BLaER1 (cell line): ENCODE data around the gene DENND1A.
A peak's percentile ranks its signal among the peaks of the same experiment; 100 is the strongest.

Experiments used
- H3K27ac ChIP-seq: shearing (Covaris generic); formaldehyde crosslinking; 2 replicates; pipeline ENCODE4 v1.8.1; 2022
- H3K27me3 ChIP-seq: shearing (Covaris generic); formaldehyde crosslinking; 2 replicates; pipeline ENCODE4 v1.8.1; 2022
- H3K36me3 ChIP-seq: shearing (Covaris generic); formaldehyde crosslinking; 2 replicates; pipeline ENCODE4 v1.8.1; 2022
- H3K4me1 ChIP-seq: shearing (Covaris generic); formaldehyde crosslinking; 2 replicates; pipeline ENCODE4 v1.8.1; 2022
- H3K4me2 ChIP-seq: shearing (Covaris generic); formaldehyde crosslinking; 2 replicates; pipeline ENCODE4 v1.8.1; 2022
- H3K4me3 ChIP-seq: shearing (Covaris generic); formaldehyde crosslinking; 2 replicates; pipeline ENCODE4 v1.8.1; 2022
- H3K9ac ChIP-seq: shearing (Covaris generic); formaldehyde crosslinking; 2 replicates; pipeline ENCODE4 v1.8.1; 2022
- H3K9me3 ChIP-seq: shearing (Covaris generic); formaldehyde crosslinking; 2 replicates; pipeline ENCODE4 v1.8.1; 2022
- H4K20me1 ChIP-seq: shearing (Covaris generic); formaldehyde crosslinking; 2 replicates; pipeline ENCODE4 v1.8.1; 2022
- Cebpa-rat ChIP-seq: shearing (Covaris generic); IDR thresholded peaks from 2 replicates; pipeline ENCODE4 v1.8.1; 2022

Gene DENND1A

DNA sequence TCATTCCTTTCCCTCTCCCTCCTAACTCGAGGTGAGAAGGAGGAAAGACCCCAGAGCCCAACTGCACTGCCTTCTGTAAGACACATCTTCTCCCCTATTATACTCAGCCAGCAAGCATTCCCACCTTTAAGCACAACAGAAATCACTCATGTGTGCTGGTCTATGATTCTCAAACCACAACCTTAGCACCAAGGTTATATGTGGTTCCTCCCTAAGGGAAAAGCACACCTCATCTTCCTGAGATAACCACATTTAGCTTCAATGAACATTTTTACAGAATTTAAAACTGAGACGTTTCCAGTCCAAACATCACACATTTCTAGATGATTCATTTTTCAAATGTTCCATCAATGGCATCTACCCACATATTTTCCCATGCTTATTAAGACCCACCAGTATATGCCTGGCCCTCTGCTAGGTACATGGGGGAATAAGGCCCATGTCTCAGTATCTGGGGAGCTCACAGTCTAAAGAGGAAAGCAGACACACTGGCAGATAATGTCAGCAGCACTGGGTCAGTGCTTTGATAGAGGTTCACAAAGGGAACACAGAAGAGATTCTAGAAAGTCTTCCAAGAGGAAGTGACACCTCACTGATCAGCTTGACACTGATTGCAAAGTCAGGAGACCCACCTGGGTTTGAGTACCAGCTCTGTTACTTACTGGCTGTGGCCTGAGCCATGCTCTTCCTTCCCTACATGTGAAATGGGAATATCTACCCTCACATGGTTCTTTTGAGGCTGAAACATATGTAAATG lies 245.4 kb downstream of the DENND1A start:
- peak overlapping the region; percentile 69 for H3K4me2 ChIP-seq
- no peak overlapping the region for H3K27ac ChIP-seq
- no peak for TF ChIP-seq Cebpa-rat
- peaks cover 55% of the 10 kb centered on the region for H3K4me1 ChIP-seq
- no peaks in the 10 kb centered on the region for H3K36me3 ChIP-seq
- H3K4me3 ChIP-seq, result no peak overlapping the region
- no peaks in the 10 kb centered on the region for H4K20me1 ChIP-seq
- H3K9me3 ChIP-seq, result peaks cover 11% of the 10 kb centered on the region; the same call in 1 of the 2 replicates
- no peak overlapping the region for H3K9ac ChIP-seq
- H3K27me3 ChIP-seq, result no peaks in the 10 kb centered on the region

DNA sequence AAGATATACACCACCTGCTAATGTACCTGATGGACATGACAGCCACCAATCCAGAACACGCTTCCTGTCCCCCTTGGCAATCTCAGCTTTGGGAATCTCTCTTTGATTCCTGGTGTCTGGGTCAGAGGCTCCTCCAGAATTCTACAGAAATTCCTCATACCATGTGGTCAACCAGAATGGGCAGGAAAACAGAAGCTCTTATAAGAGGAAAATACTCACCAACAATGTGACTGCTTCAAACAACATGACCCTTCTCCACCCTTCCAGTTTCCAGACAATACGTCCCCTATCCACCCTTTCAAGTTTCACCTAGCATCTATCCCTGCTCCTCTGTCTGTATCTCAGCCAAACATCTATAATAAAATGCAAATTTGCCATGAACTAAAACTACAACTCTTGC lies 247.2 kb downstream of the DENND1A start:
- H3K4me2 ChIP-seq, result no peak overlapping the region
- H3K27me3 ChIP-seq, result no peaks in the 10 kb centered on the region
- no peak overlapping the region for H3K9ac ChIP-seq
- no peak overlapping the region for H3K27ac ChIP-seq
- peaks cover 11% of the 10 kb centered on the region; the same call in 1 of the 2 replicates for H3K9me3 ChIP-seq
- H3K36me3 ChIP-seq, result no peaks in the 10 kb centered on the region
- H3K4me1 ChIP-seq, result peaks cover 71% of the 10 kb centered on the region
- no peak overlapping the region for H3K4me3 ChIP-seq
- no peak for TF ChIP-seq Cebpa-rat
- H4K20me1 ChIP-seq, result no peaks in the 10 kb centered on the region

DNA sequence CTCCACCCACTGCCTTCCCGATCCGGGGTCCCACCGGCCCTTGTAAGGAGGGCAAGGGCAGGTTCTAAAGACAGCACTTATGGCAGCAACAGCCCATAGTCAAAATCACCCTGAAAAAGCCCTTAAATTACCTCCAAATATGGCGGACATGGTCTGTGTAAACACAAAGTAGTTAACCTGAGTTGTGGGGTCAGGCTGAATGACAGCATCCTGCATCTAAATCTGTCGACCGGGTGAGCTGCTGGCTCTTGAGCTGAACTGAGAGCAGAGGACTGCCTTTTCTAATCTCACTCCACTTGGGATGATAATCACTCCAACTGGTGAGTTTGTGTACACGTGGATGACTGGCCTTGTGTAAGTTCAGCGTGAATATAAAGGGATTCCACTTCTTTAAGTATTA lies 249.6 kb downstream of the DENND1A start:
- Histone ChIP-seq H3K27ac (peak overlapping the region; percentile 89), H3K9me3 (peaks cover 11% of the 10 kb centered on the region; the same call in 1 of the 2 replicates), H3K4me3 (no peak overlapping the region), H4K20me1 (no peaks in the 10 kb centered on the region), H3K4me2 (peak overlapping the region; percentile 77), H3K4me1 (peaks cover 72% of the 10 kb centered on the region), H3K27me3 (no peaks in the 10 kb centered on the region), H3K9ac (no peak overlapping the region), H3K36me3 (no peaks in the 10 kb centered on the region)
- no peak for TF ChIP-seq Cebpa-rat

DNA sequence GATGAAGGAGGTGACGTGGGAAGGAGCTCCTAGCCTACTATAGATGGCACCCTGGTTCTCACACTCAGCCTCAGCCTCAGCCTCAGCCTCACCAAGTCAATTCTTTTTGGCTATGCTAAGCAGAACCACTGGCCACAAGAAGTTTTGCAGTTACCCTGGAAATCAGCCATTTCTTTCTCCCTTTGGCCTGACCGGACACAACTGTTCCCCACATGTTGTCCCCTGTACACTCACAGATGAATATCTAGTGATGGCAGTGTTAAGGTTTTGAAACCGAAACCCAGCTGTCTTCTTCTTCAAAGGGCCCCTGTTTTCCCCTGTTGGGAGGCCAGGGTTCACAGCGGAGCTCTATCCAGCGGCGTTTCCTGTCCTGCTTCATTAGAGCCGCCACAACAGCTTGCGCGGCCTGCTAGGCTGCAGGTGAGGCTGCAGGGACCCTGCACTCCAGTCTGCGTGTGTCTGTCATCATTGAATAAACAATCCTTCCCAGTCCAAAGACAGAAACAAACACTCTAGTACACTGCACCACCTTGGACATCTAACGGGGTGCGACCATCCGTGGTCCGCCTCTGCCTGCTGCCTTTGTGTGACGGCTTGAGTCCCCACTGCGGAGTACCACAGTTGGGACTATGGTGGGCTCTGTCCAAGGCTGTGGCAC lies 250.5 kb downstream of the DENND1A start:
- Histone ChIP-seq H3K4me3 (peak overlapping the region; percentile 25; the same call in 1 of the 2 replicates), H3K9me3 (peaks cover 11% of the 10 kb centered on the region; the same call in 1 of the 2 replicates), H3K36me3 (peaks cover 5% of the 10 kb centered on the region; the same call in 1 of the 2 replicates), H4K20me1 (no peaks in the 10 kb centered on the region), H3K4me1 (peaks cover 64% of the 10 kb centered on the region), H3K4me2 (peak overlapping the region; percentile 77), H3K9ac (peak overlapping the region; percentile 63; the same call in 1 of the 2 replicates), H3K27ac (peak overlapping the region; percentile 89), H3K27me3 (no peaks in the 10 kb centered on the region)
- no peak for TF ChIP-seq Cebpa-rat

DNA sequence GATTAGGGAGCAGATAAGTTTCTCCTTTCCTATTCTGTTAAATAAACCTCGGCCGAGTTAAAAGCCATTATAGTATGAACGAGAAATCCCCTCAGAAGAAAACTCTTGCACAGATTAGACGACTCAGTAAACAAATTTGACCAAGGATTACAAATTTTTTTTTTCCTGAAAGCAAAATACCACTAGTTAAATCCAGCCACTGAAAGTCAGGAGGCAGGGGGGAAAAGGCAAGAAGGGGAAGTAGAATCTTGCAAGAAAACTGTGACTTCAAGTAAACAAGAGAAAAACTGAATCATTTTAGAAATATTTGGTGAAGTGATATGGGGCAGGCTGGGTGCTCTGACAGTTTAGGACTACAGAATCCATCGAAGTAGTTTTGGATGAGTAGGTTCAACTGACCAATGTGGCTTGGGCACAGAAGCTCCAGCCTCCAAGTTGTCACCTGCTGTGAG lies 251.0 kb downstream of the DENND1A start:
- Histone ChIP-seq H3K4me3 (peak overlapping the region; percentile 25; the same call in 1 of the 2 replicates), H3K27ac (peak overlapping the region; percentile 89), H3K4me1 (peaks cover 58% of the 10 kb centered on the region), H3K4me2 (peak overlapping the region; percentile 77), H3K9ac (peak overlapping the region; percentile 63; the same call in 1 of the 2 replicates), H3K9me3 (peaks cover 14% of the 10 kb centered on the region), H4K20me1 (no peaks in the 10 kb centered on the region), H3K36me3 (peaks cover 10% of the 10 kb centered on the region; the same call in 1 of the 2 replicates), H3K27me3 (no peaks in the 10 kb centered on the region)
- TF ChIP-seq Cebpa-rat, result no peak

DNA sequence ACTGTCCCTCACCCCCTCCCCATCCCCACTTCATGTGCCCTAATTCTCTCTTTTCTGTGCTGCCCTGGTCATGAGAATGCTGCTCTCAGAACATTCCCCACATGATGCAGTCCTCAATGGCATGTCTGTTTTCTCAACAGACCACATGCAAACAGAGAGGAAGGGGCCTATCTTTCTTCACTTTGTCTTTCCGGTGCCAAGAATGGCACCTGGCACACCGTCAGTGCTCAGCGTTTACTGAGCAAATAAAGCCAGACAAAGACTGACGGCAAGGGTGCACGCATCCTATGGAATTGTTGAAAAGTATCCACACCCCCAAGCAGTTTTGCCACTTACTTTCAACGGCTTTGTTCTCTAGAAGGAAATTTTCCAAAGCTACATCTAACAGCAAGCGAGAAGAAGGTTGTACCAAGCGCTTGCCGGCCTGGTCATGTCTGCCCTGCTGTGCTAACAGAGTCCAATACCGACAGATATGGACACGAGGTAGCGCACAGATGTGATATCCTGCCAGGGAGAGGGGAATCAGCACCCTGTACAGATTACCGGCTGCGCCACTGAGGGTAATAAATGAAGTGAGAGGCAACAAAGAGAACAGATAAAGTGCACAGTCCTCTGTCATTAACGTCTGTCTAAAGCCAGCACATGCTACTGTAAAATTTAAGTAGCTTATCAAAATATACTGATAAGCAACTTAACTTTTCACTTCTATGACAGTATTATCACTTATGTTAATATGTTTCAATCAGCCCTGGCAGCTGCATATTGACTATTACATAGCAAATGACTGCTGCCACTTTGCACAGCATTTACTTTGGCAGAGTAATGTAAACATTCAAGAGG lies 251.7 kb downstream of the DENND1A start:
- no peak overlapping the region for H3K4me3 ChIP-seq

DNA sequence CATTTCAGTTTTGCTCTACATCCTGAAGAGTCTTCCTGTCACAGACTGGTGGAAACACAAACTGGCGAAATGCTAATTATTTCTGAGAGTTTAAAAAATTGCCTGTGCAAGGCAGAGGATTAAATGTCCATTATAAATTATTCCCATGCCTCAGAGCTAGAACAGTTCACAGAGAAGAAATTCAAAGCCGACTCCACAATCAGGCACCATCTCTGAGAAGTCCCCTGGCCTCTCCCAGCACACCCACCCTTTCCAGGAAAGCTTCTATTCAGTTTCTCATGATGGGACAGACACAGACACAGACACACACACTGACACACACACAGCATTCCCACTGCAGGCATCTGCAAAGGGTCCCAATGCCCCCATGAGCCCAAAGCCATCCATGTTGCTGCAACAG lies 253.1 kb downstream of the DENND1A start:
- Histone ChIP-seq H3K9ac (no peak overlapping the region), H3K27ac (peak overlapping the region; percentile 89), H3K9me3 (peaks cover 24% of the 10 kb centered on the region), H3K4me1 (peaks cover 53% of the 10 kb centered on the region), H3K36me3 (peaks cover 23% of the 10 kb centered on the region), H3K27me3 (no peaks in the 10 kb centered on the region), H3K4me2 (peak overlapping the region; percentile 77), H3K4me3 (no peak overlapping the region), H4K20me1 (no peaks in the 10 kb centered on the region)
- no peak for TF ChIP-seq Cebpa-rat

More for the DNA sequence above, 251.7 kb downstream of the DENND1A start:
- no peaks in the 10 kb centered on the region for H4K20me1 ChIP-seq
- H3K27me3 ChIP-seq, result no peaks in the 10 kb centered on the region
- TF ChIP-seq Cebpa-rat, result no peak
- peak overlapping the region; percentile 63; the same call in 1 of the 2 replicates for H3K9ac ChIP-seq
- H3K9me3 ChIP-seq, result peaks cover 20% of the 10 kb centered on the region
- H3K36me3 ChIP-seq, result peaks cover 16% of the 10 kb centered on the region; the same call in 1 of the 2 replicates
- peaks cover 53% of the 10 kb centered on the region for H3K4me1 ChIP-seq
- peak overlapping the region; percentile 77 for H3K4me2 ChIP-seq
- H3K27ac ChIP-seq, result peak overlapping the region; percentile 89

DNA sequence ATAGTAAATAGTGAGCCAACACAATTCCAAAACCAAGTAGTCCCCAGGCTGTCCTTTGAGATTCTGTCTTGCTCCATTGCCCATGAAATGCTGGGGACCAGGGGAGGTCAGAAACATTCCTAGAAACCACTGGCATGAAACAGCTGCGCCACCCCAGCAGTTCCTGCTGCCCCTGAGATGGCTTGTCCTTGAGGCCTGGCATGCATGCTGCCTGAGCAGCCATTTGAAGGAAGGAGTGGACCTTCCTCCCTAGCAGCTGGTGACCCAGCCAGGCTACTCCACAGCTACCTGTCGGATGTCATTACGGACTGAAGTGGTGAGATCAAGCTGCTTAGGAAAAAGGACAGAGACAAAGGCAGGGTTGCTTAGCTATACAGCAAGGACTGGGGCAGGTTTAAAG lies 260.6 kb downstream of the DENND1A start:
- Histone ChIP-seq H4K20me1 (no peaks in the 10 kb centered on the region), H3K27me3 (no peaks in the 10 kb centered on the region), H3K4me1 (peaks cover 11% of the 10 kb centered on the region), H3K27ac (peak overlapping the region; percentile 37; the same call in 1 of the 2 replicates), H3K36me3 (peaks cover 44% of the 10 kb centered on the region), H3K9me3 (peaks cover 32% of the 10 kb centered on the region), H3K4me2 (peak overlapping the region; percentile 65), H3K9ac (no peak overlapping the region; the same call in 1 of the 2 replicates), H3K4me3 (no peak overlapping the region)
- no peak for TF ChIP-seq Cebpa-rat

DNA sequence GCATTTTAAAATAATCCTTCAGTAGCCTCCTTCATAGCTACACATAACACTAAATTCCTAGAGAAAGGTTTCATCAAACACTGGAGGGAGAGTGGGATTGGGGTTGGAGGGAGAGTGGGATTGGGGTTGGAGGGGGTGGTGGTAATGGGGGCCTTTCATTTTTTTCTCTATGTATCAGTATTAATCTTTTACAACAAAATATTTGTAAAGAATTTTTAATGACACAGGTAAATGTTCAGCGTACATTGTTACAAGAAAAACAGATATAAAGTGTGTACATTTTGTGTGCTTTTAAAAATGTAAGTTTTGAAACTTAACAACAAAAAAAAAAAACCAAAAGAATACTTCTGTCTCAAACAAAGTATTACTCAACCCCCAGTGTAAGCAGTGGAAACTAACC lies 266.4 kb downstream of the DENND1A start:
- H3K27me3 ChIP-seq, result no peaks in the 10 kb centered on the region
- no peak overlapping the region for H3K4me2 ChIP-seq
- H3K9ac ChIP-seq, result no peak overlapping the region
- H3K27ac ChIP-seq, result no peak overlapping the region
- H3K36me3 ChIP-seq, result peaks cover 21% of the 10 kb centered on the region
- peaks cover 44% of the 10 kb centered on the region for H3K4me1 ChIP-seq
- H3K4me3 ChIP-seq, result no peak overlapping the region
- TF ChIP-seq Cebpa-rat, result no peak
- H4K20me1 ChIP-seq, result no peaks in the 10 kb centered on the region
- H3K9me3 ChIP-seq, result peaks cover 31% of the 10 kb centered on the region
